HTERT RPE-1 (cell line): Measurements from ENCODE around the gene PRR15L.
"Not testable (repeated sequence)": the region's sequence is repeated elsewhere in the genome, so short reads cannot be mapped to it uniquely, and the experiment has no call there.

Experiments used
- in situ Hi-C: fragments of 300-500 bp; cut with MboI; formaldehyde crosslinking; loops from 4 replicates; pipeline ENCODE4 v1.14.3; 2020; ENCODE audit warnings: low sequenced_read_pairs

The PRR15L gene, protein sequence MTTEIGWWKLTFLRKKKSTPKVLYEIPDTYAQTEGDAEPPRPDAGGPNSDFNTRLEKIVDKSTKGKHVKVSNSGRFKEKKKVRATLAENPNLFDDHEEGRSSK

DNA sequence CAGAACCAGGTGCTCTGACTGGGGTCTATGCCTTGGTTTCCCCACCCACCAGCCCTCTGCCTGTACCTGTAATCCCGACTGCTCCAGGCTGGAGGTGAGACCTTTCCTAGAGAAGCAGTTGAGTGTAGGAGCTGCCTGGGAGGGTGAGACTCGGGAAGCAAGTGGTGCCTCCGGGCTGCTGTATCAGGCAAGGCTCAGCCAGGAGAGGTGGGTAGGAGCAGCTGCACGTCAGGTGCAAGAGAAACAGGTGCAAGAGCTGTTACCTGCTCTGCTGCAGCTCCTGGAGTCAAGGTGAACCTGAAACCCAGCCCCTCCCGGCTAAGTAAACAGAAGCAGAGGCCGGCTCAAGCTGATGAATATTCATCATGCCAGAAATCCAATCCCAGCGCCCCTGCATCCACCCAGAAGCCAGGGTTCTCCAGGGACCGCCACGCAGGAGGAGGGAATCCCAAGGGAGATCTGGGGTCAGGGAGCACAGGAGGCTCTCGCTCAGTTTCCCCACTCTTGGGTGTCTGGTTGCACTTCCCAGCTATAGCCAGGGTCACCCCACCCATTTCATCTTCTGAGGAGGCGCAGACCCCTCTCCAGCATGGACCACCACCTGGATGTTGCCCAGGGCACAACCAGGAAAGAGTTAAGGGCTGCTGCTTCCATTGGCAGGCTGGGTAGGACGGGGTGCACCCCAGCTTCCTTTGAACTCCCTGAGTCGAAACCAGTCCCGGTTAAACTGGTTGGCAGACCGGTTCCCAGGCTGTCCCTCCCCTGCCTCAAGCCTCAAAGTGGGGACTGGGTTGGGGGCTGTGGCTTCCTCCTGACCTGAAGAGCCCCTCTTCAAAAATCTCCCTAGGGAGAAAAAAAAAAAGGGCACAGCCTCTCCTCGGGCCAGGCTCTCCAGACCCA, at the start of gene PRR15L:
Gene PRR15L (minus strand): TSS at position 293 of the 900 bp plus-strand sequence. CDS start 4,649 bp downstream, outside the sequence.
- in situ Hi-C loops: no loop called here

DNA sequence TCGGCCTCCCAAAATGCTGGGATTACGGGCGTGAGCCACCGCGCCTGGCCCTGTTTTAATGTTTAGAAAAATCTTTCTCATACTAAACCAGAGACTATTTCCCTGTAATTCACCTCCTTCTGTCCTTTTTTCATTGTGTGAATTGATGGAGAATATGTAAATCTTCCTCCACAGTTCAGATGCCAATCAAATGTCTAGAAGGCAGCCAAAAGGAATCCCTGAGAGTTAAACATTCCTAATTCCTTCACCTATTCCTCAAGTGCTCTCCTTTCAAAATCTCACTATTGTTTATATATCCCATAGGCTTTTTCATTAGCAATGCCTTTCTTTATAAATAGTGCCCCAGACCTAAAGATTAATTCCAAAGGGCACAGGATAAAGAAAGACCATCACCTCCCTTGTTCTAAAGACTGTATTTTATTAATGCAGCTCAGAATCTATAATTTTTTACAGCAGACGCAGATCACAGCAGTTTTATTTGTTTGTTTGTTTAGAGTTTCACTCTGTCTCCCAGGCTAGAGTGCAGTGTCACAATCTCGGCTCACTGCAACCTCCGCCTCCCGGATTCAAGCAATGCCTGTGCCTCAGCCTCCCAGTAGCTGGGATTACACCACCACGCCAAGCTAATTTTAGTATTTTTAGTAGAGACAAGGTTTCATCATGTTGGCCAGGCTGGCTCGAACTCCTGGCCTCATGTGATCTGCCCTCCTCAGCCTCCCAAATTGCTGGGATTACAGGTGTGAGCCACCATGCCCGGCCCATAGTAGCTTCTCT, 49.4 kb upstream of the PRR15L start:
- in situ Hi-C loops: no loop called here

DNA sequence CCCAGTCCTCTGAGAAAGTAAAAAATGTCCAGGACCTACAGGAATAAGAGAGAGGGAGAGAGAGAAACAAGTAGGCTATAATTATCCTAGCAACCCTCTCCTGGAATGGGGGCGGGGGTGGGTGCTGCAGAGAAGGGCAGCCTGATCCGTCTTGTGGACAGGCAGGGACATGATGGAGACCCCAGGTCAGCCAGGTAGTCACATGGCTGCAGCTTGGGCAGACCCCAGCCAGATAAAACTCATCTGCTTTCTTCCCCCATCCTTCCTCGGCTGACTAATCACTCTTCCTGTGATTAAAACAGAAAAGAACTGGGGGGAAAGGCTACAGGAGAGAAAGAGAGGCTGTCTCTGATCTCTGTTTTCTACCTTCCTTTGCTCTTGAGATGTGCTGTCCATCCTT, 47.3 kb upstream of the PRR15L start:
- in situ Hi-C loops: no loop called here

DNA sequence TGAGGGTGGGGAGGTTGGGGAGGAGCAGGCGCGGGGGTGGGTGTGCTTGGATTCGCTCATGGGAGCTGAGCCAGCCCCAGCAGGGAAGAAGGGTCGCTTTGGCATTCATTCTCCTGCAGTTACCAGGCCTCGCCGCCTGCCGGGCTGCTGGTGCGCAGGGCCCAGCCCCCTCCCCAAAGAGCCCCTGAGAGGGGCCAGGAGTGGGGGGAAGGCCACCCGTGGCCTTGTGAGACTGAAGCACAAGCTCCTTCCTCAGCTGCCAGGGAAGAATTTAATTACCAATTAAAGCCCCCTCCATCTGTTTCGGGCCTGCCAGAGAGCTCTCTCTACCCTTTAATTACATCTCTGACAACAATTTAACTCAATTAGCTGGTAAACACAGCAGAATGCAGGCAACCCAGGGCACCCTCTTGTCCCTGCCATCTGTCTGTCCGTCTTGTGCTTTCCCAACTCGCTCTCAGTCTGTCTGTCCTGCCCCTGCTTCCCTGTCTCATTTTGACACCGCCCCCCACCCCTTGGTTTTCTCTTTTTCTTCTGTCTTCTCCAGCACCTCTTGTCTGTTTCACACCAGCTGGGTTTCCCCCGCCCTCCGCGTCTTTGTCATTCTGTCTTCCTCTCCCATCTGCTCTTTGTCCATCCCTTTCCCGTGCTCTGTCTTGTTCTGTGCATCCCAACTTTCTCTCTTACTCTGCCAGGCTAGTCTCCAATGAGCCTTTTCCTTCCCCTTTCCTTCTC, 45.9 kb upstream of the PRR15L start:
- in situ Hi-C loops: no loop called here

DNA sequence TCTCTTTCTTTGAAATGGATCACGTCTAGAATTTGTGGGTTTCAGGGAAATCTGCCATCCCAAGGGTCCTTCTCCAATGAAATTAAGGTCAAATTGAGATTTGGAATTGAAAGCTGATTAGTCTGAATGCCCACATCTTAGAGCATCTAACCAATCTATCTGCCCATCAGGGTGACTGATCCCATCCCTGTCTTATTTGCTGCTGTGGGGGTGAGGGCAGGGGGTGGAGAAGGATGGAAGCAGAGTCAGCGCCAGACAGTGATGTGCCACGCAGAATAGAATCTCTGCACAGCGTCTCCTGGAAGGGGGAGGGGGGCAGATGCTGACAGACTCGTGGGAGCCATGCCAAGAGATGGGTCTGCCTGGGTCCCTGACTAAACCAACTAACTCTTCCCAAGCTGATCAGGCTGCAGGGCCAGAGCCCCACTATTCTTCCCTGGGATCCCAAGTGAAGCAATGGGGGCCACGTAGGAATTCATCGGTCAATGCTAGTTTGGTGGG, 45.3 kb upstream of the PRR15L start:
- in situ Hi-C loops: no loop called here

DNA sequence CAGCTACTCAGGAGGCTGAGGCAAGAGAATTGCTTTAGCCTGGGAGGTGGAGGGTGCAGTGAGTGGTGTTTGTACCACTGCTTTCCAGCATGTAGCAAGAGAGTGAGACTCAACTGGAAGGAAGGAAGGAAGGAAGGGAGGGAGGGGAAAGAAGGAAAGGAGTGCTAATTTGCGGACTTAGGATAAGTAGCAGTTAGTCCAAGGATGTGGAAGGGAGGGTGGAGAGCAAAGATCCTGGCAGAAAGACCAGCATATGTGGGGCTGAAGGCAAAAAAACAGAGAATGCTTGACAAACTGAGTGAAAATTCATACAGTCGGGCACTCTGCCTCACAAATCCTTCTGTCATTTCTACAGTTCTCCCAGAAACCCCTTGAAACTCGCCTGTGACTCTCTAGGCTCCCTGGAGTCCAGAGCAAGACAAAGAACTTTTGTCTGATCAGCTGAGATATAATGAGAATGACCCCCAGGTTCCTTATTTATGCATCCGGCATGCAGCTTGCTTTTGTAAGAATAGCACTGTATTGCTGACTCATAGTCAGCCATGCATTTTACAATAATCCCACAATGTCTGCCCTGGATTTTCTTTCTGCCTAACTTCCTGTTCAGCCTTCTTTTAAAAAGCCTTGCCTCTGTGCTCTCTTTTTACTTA, 44.7 kb upstream of the PRR15L start:
- in situ Hi-C loops: no loop called here

DNA sequence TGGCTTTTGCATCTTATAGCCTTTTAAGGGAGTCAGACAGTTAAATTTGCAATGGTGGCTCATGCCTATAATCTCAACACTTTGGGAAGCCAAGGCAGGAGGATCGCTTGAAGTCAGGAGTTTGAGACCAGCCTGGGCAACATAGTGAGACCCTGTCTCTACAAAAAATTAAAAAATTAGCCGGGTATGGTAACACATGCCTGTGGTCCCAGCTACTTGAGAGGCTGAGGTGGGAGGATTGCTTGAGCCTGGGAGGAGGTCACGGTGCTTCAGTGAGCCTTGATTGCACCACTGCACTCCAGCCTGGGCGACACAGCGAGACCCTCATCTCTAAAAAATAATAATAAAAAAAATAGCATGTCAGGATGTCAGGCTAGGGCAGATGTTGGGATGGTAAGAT, 44.0 kb upstream of the PRR15L start:
- in situ Hi-C loops: not testable (repeated sequence)

DNA sequence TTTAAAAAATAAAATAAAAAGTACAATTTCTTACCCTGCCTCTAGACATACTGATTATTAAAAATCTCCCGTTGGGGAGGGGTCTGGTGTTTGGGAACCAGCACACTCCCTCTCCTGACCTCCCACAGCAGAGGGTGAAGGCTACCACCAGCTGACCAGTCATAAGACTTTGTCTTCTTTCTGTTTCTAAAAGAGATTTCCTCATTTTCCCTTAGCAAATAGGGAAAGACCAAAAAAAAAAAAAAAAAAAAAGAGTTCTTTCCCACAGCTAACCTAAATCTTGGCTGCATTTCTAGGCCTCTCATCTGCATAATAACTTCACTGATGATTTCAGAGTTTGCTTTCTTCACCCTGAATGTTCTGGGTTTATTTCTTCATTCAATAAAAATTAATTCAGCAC, 43.5 kb upstream of the PRR15L start:
- in situ Hi-C loops: no loop called here

DNA sequence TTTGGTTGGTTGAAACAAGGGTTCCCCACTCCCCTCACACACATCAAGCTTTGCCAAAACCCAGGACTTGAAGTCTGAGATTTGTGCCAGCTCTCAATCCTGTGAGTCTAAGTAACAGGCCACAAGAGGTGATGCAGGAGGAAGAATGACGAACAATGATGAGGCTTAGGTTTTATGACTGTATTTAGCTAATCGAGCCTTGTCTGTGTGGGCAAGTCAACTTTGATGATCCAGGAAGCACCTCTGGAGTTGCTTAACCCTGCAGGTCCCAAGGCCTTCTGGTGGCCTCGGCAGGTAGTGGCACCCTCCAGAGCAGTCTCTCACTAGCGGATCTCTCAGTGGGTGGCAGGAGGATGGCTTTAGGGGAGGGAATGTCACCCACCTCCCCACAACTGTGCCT, 41.9 kb upstream of the PRR15L start:
- in situ Hi-C loops: no loop called here

DNA sequence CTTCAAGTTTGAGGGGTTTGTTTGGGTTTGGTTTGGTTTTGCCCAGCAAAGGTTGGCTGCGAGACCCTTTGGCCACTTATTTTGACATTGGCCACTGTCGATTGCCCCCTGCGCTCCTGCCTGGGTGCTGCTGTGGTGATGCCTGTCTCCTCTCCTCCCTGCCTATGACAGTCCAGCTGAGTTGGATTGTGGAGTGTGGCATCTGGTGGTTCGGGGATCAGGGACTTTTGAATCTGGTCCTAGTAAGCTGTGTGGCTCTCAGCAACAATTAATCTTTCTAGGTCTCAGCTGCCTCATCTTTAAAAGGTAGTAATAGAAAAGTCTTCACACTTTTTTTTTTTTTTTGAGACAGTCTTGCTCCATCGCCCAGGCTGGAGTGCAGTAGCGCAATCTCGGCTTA, 40.4 kb upstream of the PRR15L start:
- in situ Hi-C loops: no loop called here

DNA sequence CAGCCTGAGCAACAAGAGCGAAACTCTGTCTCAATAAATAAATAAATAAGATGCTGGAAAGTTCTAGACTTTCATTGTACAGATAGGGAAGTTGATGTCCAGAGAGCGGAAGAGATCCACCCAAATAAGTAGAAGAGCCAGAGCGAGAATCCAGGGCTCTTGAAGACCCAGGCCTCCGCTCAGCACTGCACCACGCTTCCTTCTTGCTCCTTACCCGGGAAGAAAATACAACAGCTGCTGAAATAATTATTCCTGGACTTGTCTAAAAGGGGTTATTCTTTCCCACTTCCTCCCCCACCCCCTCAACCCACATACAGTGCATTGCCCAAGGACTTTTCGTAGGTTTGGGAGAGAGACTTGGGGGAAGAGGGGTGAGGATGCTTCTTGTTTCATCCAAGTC, 39.9 kb upstream of the PRR15L start:
- in situ Hi-C loops: no loop called here

DNA sequence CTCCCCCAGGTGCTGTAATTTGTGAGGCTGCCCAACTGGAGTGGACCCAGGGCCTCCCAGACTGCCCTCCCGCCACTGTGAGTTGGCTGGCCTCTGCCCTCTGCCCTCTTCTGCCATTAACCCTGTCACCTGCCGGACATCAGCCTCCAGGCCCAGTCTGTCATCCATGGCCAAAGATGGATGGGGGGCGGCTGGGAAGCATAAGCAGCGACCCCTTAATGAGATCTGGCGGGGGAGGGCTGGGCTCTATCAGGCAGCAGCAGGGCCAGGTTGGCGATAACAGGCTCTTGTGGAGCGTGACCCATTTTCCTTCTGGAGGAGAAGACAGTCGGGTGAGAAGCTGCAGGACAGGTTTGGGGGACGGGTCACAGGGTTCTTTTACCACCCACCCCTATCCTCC, 38.5 kb upstream of the PRR15L start:
- in situ Hi-C loops: no loop called here

DNA sequence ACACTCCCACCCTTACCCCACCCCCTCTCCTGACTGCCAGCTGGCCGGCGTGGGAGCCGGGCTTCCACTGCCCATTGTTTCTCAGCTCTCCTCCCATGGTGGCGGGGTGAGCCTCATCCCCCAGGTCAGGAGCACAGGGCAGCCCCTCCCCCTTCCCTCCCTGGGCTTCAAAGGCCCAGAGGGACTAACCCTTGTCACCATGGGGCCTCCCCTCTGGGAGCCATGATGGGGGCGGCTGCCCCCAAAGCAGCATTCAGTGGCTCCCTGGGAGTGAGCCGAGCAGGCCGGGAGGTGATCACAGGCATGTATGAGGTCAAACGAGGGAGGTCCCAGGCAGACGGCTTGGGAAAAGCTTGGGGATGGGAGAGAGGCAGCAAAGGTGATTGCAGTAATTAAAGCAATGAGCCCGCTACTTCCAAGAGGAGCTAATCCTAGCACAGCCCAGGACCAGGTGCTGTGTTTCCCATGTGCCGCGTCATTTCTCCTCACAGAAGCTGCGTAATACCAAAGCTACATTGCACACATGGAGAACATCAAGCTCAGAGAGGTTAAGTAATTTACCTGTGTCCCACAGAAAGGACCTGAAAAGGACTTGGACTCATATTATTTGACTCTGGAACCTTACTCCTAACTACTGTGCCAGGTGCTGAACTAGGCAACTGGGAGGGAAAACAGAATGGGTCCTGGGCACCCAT, 37.7 kb upstream of the PRR15L start:
- in situ Hi-C loops: no loop called here

DNA sequence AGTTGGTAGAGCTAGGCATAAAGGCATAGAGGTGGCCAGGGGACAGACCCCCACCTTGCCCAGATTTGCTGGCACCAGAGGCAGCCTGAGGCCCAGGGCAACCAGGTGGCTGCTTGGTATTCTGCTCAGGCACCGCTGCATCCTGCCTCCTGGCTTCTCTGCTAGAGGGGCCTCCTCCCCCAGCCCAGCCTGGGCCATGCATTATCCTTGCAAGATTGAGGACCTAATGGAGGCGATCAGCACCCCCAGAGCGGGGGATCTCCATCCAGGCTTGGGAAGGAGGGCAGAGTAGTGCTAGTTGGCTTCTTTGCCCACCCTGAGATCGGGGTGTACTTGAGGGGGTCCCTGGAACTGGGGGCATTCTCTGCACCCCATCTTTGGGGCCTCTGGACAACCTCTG, 37.0 kb upstream of the PRR15L start:
- in situ Hi-C loops: no loop called here

DNA sequence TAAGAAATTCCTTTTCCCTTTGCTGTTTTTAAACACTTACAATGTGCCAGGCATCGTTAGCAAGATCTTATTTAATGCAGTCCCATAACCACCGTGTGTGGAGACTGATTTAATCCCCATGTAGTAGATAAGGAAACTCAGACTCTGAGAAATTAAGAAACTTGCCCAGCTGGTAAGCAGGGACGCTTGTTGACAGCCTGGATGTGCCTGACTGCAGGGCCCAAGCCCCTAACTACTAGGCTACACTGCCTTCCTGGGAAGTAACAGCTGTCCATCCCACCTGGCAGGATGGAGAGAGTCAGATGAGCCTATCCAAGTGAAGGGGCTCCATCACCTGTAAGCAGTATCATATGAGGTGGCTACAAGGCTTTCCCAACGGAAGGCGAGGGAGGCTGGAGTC, 36.3 kb upstream of the PRR15L start:
- in situ Hi-C loops: no loop called here

DNA sequence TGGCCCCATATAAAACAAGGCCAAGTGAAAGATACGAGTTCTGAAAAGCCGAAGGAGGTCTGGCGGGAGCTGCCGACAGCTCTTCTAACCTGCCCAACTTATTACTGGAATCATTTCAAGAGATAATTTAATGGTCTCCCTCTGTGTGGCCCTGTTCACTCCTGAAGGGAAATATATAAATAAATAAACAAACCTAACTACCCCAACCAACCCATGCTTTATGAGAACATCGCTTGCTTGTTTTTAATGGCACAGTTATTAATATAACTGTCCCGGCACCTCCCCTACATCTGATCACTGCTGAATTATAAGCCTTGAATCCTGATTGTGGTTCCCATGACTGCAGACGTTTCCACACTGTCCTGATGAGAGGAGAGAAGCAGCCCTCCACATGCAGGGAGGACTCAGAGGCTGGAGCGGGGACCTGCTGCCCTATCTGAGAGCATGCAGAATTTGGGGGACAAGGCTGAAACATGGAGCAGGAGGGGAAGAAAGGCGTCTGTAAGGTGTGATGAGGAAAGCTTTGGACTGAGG, 35.4 kb upstream of the PRR15L start:
- in situ Hi-C loops: no loop called here

DNA sequence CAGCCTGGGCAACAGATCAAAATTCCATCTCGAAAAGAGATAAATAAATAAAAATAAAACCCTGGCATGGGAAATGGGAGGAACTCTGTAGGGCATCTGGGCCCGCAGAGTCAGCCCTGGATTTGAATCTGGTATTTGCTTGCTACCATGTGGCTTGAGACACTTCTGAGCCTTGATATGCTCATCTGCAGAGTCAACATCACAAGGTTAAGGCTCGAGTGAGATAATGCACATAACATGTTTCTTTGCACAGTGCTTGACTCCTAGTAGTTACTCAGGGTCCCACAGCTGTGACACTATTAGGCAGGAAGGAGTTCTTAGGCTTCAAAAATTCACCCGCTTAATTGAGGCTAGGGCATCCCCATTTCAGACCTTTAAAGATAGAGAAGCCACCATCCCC, 34.5 kb upstream of the PRR15L start:
- in situ Hi-C loops: no loop called here

DNA sequence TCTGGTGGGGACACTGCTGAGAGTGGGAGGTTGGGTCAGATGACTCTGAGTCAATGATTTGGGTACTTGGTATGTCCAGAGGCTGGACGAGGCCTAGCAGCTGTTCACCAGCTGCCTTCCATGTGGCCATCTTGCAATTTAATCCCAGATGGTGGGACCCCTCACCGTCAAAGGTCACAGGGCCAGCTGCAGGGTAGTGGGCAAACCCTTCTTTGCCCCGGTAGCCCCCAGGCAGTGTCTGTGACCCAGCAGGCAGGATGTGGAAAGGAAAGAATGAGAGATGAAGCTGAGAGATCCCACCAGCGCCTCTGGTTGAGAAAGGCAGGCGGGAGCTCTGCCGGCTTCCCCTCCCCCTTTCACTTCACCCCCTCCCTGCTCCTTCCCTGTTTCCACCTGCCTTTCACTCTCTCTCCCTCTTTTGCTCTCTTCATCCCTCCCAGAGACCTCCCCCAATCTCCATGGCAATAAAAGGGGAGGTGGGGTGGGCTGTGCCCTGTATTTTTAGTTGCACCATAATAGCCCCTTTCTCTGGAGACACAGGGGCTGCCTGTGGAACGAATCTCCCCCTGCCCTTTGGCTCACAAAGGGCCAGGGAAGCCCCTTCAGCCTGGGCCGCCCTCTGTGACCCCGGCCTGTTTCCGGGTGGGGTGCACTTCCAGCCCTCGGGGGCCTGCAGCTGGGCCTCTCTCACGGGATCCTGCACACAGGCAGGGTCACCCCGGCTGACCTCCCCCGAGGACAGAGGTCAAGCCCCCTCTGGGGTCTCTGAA, 33.5 kb upstream of the PRR15L start:
- in situ Hi-C loops: no loop called here

DNA sequence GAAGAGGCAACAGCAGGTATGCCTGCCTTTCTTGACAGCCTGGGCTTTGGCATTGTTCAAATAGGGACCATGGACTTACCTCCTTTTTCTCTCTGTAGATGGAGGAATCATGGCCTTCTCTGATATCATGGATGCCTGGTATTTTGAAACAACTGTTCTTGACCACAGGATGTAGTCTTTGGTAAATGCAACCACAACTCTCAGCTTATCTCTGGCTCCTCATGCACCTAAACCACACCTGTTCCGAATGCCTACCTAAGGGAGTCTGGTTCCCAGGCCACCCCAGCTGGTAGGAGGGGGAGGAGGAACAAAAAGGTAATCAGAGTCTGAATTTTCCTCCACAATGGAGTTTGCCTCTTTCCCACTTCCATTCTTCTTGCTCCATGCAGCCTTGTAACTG, 32.0 kb upstream of the PRR15L start:
- in situ Hi-C loops: no loop called here
